ENCODE data around the gene C20orf144.

- no peak for TF ChIP-seq CTCF (conservative IDR thresholded peaks at IDR 0.05; ENCODE audit: low read length)
- no peak for TF ChIP-seq EZH2phosphoT487 (IDR thresholded peaks at IDR 0.05; ENCODE audit: borderline replicate concordance, low read depth, low read length)
Observed at GRCh38 chr20:33676652-33677645, 14.8 kb downstream of the C20orf144 start.
